Stimulated activated naive CD8-positive, alpha-beta T cell treated with anti-CD3 and anti-CD28 coated beads, Interleukin-15, Interleukin-2, amounts not matched to agents 100 U/mL and 50 U/mL, for 24 hours (primary cell): Measurements from ENCODE around the gene DHRS4L2.
"Not testable (repeated sequence)": the region's sequence is repeated elsewhere in the genome, so short reads cannot be mapped to it uniquely, and the experiment has no call there.

Source experiments
- ATAC-seq: fragments of 150-1000 bp; cut with Tn5 transposase; one replicate; pipeline ENCODE4 v1.10.0; 2021
- DNase-seq: peaks from one replicate; pipeline ENCODE4 v3.0.0; 2021

DHRS4L2 gene

DNA sequence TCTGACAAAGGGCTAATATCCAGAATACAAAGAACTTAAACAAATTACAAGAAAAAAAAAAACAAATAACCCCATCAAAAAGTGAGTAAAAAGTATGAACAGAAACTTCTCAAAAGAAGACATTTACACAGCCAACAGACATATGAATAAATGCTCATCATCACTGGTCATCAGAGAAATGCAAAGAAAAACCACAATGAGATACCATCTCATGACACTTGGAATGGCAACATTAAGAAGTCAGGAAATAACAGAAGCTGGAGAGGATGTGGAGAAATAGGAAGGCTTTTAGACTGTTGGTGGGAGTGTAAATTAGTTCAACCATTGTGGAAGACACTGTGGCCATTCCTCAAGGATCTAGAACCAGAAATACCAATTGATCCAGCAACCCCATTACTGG, 30.2 kb downstream of the DHRS4L2 start:
- DNase-seq, ATAC-seq: not testable (repeated sequence)

DNA sequence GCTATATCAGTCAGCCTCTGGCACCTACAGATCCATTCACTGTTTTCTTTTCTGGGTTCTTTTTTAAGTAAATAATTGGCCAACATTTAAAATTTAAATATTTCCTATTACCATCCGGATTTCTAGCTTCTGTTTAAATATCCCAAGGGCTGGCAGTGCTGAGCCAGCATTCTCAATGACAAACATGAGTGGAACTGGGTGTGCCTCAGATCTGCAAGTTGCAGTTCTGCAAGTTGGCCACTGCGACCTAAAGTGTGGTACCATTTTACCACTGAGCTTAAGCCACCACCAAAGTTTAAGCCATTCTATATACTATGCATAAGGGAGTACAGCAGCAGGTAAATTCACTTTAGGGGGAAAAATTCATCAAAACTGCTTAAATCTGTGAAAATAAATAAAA, 31.2 kb downstream of the DHRS4L2 start:
- DNase-seq, ATAC-seq: not testable (repeated sequence)

DNA sequence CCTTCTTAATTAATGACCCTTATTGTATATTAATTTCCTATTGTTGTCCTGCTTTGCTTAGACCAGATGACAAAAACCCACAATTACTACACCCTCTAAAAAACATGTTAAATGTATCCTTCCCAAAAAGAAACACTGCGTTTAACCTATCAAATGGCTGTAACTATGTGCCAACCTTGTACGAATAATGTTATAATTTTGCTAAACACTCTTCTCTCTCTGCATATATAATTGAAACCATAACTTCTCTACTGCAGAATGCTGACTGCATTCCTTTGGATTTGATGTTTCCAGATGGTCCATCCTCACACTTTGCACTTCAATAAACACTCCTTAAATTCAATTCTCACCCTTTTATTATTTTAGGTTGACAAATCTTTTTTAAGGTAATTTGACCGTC, 31.8 kb downstream of the DHRS4L2 start:
- not testable (repeated sequence) for DNase-seq, ATAC-seq

DNA sequence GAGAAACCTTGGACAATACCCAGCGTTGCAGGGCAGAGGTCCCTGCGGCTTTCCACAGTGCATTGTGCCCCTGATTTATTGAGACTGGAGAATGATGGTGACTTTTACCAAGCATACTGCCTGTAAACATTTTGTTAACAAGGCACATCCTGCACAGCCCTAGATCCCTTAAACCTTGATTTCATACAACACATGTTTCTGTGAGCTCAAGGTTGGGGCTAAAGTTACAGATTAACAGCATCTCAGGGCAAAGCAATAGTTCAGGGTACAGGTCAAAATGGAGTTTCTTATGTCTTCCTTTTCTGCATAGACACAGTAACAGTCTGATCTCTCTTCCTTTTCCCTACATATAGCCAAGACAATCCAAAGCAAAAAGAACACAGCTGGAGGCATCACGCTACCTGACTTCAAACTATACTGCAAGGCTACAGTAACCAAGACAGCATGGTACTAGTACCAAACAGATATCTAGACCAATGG, 36.2 kb downstream of the DHRS4L2 start:
- ATAC-seq, result not testable (repeated sequence)

DNA sequence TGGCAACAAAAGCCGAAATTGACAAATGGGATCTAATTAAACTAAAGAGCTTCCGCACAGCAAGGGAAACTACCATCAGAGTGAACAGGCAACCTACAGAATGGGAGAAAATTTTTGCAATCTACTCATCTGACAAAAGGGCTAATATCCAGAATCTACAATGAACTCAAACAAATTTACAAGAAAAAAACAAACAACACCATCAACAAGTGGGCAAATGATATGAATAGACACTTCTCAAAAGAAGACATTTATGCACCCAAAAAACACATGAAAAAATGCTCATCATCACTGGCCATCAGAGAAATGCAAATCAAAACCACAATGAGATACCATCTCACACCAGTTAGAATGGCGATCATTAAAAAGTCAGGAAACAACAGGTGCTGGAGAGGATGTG, 41.0 kb downstream of the DHRS4L2 start:
- ATAC-seq, result not testable (repeated sequence)

More for the DNA sequence above, 36.2 kb downstream of the DHRS4L2 start:
- not testable (repeated sequence) for DNase-seq

DNA sequence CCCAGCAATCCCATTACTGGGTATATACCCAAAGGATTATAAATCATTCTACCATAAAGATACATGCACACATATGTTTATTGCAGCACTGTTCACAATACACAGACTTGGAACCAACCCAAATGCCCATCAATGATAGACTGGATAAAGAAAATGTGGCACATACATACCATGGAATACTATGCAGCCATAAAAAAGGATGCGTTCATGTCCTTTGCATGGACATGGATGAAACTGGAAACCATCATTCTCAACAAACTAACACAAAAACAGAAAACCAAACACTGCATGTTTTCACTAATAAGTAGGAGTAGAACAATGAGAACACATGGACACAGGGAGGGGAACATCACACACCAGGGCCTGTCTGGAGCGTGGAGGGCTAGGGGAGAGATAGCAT, 42.6 kb downstream of the DHRS4L2 start:
- not testable (repeated sequence) for ATAC-seq, DNase-seq

More for the DNA sequence above, 41.0 kb downstream of the DHRS4L2 start:
- not testable (repeated sequence) for DNase-seq

DNA sequence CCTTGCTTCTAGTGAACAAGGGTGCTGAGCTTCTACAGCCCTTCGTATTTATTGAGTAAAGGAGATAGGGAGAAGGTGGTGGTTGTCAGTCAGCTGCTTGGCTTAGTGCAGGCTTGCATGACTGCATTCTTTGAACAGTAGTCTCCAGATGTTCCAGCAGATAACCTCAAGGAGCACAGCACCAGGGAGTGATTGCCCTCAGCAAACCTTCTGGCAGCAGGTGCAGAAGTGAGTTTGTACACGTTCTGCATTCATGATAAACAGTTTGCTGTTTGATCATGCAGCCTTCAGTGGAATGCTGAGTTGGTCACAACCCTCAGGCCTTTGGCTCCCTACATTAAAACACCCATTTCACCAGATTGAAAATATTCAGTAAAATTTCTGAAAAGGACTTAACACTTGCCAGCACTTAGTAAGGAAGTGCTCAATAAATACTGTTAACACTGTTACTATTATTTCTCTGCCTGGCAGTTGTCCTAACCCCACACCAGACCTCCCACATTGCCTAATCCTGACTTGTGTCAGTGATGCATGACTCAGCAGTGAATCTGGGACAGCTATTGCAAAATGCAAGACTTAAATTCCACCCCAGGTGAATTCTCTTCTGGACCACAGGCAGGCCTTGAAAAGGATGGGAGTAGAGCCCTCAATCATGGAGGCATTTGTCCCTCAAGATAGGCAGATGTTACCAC, 44.1 kb downstream of the DHRS4L2 start:
- DNase-seq (no peak), ATAC-seq (no peak)

DNA sequence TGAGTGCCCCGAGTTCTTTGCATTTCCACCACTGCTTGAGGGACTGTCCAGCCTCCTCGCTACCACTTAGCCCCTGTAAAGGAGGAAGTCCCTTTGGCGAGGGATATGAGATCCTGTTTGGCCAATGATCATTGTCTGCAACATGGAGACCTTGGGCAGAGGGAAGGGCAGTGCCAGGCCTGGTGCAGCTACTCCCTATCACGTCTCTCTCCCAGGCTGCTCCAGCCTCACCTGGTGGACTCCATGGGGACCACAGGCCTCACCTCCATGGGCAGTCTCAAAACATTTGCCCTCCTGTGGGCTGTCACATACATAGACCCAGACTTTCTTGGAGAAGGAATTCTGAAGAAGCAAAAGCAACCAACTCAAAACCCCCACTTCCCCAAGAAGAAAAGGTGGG, 47.0 kb downstream of the DHRS4L2 start:
- DNase-seq, ATAC-seq: not testable (repeated sequence)

DNA sequence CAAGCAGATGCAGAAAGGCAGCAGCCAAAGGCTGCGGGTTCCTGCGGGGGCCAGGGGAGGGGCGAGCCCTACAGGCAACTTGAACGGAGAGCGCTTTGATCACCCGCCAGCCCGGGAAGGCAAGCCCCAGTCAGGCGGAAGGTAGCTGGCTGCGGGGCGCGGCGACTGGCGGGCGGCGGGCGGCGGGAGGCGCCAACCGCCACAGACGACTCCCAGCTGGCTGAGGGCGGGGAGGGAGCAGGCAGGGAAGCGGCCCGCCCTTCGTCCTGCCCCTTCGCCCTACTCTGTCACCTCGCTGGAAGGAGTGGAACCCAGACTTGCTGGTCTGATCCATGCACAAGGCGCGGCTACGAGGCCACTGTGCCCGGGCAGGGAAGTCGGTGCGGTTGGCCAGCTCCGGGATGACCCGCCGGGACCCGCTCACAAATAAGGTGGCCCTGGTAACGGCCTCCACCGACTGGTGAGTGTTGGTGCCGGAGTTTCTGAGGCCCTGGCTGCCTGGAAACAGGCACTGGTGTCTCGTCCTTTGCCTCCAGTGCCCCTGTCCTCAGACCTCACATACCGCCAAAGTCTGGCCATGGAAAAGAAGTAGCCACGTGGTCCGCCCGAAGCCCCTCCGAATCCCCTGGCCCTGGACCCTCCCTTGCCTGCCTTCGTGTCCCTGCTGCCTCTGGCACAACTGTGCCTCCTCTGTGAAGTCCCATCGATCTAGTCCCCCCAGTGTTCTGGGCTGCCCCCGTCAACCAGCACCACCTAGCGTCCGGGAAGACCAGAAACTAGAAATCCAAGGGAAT, 47.6 kb downstream of the DHRS4L2 start:
- DNase-seq, result peak; percentile 79
- peak; percentile 90 for ATAC-seq

DNA sequence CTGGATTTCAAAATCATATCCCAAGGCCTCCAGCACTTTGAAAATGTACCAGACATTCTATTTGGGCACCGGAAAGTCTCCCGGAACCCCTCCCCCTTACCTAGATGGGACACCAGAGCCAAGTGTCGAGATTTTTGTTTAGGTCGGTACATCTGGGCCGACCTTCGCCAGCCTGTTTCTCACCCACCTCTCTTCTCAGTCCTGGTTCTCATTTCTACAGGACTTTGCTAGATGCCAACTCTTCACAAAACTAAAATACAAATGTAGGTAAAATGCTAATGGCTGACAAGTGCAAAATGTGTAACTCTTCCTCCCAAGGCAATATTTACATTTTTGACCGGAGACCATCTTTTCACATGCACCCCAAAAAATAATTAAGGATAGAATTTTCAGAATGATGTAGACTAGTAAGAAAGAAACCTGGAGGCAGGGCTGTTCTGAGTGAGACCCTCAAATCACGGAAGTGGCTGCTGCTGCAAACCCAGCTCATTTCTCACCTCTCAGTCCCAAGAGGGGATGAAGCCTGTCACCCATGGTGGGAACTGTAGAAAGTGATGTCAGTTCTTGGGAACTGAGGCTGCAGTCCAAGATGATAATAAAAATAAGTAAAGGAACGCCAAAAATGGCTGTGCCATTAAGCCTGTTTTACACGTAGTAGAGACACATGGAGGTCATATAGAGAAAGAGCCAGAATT, 48.4 kb downstream of the DHRS4L2 start:
- not testable (repeated sequence) for ATAC-seq, DNase-seq

DNA sequence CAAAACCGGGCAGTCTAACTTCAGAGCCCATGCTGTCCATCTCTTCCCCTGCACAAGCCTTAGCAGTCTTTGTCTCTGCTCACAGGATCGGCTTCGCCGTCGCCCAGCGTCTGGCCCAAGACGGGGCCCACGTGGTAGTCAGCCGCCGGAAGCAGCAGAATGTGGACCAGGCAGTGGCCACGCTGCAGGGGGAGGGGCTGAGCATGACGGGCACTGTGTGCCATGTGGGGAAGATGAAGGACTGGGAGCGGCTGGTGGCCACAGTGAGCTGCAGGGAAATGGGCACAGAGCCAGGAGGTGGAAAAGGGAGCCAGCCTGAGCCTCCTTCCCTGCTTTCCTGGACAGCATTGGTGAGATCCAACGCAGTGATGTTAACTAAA, 48.9 kb downstream of the DHRS4L2 start:
- DNase-seq, result no peak
- no peak for ATAC-seq

DNA sequence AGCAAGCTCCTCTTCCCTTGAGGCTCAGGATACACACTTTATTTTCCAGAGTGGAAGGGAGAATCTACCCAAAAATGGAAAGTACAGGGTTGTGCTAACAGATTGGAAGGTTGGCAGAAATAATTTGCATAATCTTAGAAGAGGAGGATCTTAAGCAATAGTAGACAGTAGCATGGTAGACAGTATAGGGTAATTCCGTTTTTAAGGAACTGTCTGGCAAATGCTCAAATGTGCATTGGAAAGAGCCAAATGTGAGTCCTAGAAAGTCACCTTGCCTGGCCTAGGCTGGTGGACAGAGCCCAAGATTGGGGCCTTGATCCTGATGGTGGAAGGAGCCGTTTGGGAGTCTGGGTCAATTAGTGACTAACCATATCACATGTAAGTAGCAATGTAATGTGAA, 50.0 kb downstream of the DHRS4L2 start:
- no peak for ATAC-seq
- no peak for DNase-seq

DNA sequence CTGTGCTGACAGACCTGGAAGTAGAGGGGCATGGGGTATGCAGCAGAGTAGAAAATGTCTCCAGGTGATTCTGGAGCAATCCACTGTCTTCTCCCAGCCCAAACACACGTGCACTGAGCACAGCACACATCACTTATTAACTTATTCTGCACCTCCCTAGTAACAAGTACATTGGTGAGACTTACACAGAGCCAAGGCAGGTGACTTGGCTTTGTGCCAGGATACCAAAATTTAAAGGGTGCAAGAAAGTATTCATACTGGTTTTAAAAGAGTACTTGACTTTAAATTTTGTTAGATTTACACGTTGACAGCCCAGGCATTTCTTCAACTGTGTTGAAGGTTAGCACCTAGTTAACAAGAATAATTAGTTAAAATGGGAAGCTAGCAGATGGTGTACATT, 52.0 kb downstream of the DHRS4L2 start:
- no peak for ATAC-seq
- no peak for DNase-seq

DNA sequence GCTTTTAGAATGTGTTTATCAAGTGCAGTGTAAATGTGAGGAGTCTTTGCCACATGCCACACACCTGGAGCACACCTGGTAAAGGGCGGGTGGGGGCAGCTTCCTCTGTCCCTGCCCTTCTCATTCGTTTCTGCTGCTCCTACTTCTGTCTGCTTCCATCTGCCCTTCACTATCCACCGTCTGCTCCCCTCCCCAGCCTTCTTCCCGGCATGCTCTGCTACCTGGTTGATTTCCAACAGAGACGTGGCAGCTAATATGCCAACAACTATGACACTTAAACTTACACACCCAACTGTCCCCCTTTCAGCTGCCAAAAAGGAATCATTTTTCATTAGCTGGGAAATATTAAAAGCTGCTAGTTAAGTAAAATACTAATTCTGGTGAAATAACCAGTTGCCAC, 54.0 kb downstream of the DHRS4L2 start:
- DNase-seq, result no peak
- no peak for ATAC-seq

DNA sequence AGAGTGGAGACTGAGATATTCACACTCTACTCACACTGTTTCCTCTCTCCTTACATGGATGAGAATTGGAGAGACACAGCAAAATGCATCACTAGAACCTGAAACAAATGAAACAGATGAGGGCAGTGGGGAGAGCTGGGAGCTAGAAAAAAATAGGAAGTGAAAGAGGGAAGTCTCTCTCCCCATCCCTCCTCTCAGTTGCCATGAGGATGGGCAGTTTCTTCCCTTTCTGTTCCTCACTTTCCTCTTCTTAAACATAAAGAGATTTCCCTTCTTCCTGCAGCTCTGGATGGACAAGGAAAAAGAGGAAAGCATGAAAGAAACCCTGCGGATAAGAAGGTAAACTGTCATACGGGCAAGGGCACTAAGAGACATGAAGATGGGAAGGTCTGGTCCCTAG, 60.3 kb downstream of the DHRS4L2 start:
- not testable (repeated sequence) for DNase-seq, ATAC-seq

DNA sequence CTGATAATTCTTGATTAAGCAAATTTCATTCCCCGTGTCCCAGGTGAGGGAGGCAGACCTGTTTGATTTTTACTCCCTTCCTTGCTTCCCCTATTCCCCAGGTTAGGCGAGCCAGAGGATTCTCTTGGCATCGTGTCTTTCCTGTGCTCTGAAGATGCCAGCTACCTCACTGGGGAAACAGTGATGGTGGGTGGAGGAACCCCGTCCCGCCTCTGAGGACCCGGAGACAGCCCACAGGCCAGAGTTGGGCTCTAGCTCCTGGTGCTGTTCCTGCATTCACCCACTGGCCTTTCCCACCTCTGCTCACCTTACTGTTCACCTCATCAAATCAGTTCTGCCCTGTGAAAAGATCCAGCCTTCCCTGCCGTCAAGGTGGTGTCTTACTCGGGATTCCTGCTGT, 62.0 kb downstream of the DHRS4L2 start:
- not testable (repeated sequence) for ATAC-seq, DNase-seq

DNA sequence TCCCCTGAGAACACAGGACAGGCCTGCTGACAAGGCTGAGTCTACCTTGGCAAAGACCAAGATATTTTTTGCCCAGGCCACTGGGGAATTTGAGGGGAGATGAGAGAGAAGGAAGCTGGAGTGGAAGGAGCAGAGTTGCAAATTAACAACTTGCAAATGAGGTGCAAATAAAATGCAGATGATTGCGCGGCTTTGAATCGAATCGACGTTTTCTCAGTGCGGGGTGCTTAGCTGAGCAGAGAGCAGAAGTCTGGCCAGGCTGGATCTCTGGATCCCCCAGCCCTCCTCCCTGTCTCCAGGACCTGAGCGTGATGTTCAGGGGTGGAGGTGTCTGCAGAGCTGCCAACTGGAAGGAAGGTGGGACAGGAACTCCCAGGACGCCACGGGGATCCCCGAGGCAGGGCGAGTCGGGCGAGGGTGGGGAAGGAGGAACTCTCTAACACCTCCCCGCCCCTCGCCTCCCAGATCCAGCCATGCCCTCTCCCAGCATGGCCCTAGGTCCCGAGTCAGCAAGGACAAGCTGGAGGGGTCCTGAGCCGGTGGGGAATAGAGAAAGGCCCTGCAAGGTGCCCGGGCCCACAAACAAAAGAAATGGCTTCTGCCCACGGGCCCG, 62.6 kb downstream of the DHRS4L2 start:
- ATAC-seq (no peak), DNase-seq (no peak)

DNA sequence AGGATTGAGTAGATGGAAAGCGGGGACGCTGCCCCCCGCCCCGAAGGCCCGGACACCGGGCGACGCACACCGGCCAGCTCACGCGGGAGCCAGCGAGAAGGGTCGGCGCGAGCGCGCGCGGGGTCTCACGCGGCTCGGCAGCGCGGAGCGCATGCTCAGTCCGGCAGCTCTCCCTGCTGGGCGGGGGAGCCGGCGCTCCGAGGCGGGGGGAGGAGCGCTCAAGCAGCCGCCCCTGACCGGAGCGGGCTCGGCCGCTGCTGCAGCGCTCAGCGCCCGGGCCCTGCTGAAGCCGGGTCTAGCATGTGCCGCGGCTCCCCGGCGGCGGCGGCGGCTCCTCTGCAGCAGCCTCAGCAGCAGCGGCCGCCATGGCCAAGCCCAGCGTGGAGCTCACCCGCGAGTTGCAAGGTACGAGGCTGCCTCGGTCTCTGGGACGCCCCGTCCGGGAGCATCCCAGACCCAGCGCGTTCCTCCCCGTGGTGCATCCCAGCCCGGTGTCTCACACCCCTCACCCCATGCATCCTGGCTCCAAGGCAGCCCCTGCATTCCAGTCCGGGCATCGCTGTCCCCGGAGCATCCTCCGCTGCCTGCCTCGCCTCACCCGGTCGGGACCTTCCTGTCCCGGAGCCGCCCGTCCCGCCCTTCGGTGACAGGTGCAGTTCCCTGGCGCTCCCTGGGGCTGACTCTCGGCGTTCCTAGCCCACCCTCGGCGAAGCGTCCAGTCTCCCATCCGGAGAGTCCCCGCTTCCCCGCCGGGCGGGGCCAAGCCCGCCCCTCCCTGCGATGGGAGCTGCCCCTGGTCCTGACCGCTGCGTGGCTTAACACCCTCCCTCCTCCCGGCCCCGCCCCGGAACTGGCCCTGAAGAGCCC, 63.3 kb downstream of the DHRS4L2 start, which contains the start of gene CARMIL3:
Gene CARMIL3, plus strand, starts transcription at position 221 of the 867 bp plus-strand sequence. Its CDS starts 145 bp downstream, at position 366.
- peak; percentile 72 for DNase-seq
- ATAC-seq, result peak; percentile 51

DNA sequence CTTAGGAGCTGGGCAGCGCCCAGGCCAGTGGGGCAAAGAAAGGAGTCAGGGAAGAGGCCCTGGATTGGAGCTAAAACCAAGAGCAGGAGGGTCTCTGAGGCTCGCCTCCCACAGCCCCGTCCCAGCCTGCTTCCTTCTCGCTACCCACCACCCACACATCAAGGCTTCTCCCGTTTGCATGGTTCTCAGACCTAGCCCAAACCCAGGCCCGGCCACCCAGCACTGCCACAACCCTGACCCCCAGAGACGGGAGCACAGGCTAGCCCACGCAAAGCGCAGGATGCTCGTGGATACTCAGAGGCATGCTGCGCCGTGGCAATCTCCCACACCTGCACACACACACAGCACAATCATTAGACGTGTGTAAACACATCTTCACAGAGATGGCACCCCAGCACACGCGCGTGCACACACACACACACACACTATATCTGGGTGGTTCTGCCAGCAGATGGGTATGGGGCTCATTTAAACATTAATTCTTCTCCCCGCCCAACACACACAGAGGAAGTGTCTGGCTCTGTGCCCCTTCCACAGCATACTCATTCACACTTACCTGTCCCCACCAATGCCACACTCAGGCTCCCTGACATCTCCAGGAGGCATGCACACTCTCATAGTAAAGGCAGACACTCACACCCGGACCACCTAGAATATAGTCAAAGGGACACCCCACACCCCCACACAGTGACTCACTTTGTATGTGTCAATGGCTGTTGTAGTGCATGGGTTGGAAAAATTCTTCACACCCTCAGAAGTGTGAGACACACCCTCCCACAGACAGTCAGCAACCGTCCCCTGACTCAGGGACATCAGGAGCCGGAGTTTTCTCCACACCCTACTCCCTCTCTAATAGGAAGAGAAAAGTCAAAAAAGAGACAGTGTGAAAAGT, 64.2 kb downstream of the DHRS4L2 start:
- ATAC-seq, result peak; percentile 90
- peak; percentile 72 for DNase-seq
